ENCODE results near the gene NPRL2.

NPRL2 gene

DNA sequence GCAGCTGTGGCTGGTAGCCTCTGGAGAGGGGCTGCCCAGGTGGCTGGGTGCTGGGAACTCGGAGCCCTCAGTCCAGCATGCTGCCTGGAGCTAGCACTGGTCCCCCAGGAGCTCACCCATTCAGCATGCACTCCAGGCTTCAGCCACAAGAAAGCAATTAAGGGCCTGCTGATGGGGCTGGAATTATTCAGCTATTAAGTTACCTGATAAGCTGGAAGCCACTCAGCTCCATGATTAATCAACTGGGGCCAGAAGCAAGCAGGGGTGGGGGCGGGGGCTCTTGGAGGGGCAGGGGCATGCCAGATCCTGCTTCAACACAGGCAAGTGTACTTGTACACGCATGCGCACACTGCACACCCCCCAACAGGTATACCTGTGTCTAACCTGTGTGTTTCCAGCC, 30.8 kb upstream of the NPRL2 start:
- H3K79me2 ChIP-seq (ENCODE audit: insufficient read depth, low read length), result no peaks in the 10 kb centered on the region
- H3K4me2 ChIP-seq (ENCODE audit: low read depth, low read length, poor library complexity, severe bottlenecking), result no peak overlapping the region
- H2AFZ ChIP-seq (ENCODE audit: low read depth, low read length, severe bottlenecking), result no peak overlapping the region
- no peaks in the 10 kb centered on the region for H3F3A ChIP-seq (ENCODE audit: insufficient read depth)
- no peaks in the 10 kb centered on the region for H4K20me1 ChIP-seq (ENCODE audit: low read depth, low read length)
- H3K36me3 ChIP-seq (ENCODE audit: low read length), result no peaks in the 10 kb centered on the region
- H3K4me3 ChIP-seq (ENCODE audit: insufficient read depth, low read length, poor library complexity, severe bottlenecking), result no peak overlapping the region
- H3K27ac ChIP-seq (ENCODE audit: low read depth, low read length), result no peak overlapping the region
- no peaks in the 10 kb centered on the region for H3K9me2 ChIP-seq (replicated peaks; ENCODE audit: insufficient read depth, low read length)
- no peak for TF ChIP-seq EZH2phosphoT487 (conservative IDR thresholded peaks at IDR 0.05; ENCODE audit: low read length)
- TF ChIP-seq, protein P1, sequence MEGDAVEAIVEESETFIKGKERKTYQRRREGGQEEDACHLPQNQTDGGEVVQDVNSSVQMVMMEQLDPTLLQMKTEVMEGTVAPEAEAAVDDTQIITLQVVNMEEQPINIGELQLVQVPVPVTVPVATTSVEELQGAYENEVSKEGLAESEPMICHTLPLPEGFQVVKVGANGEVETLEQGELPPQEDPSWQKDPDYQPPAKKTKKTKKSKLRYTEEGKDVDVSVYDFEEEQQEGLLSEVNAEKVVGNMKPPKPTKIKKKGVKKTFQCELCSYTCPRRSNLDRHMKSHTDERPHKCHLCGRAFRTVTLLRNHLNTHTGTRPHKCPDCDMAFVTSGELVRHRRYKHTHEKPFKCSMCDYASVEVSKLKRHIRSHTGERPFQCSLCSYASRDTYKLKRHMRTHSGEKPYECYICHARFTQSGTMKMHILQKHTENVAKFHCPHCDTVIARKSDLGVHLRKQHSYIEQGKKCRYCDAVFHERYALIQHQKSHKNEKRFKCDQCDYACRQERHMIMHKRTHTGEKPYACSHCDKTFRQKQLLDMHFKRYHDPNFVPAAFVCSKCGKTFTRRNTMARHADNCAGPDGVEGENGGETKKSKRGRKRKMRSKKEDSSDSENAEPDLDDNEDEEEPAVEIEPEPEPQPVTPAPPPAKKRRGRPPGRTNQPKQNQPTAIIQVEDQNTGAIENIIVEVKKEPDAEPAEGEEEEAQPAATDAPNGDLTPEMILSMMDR (IDR thresholded peaks at IDR 0.05; ENCODE audit: insufficient read depth, low read length, poor library complexity, severe bottlenecking), result no peak
- no peaks in the 10 kb centered on the region for H3K9me3 ChIP-seq (ENCODE audit: insufficient read depth, low read length)
- H3K9ac ChIP-seq (ENCODE audit: low read length), result no peak overlapping the region
- no peaks in the 10 kb centered on the region for H3K27me3 ChIP-seq (ENCODE audit: low read length)

DNA sequence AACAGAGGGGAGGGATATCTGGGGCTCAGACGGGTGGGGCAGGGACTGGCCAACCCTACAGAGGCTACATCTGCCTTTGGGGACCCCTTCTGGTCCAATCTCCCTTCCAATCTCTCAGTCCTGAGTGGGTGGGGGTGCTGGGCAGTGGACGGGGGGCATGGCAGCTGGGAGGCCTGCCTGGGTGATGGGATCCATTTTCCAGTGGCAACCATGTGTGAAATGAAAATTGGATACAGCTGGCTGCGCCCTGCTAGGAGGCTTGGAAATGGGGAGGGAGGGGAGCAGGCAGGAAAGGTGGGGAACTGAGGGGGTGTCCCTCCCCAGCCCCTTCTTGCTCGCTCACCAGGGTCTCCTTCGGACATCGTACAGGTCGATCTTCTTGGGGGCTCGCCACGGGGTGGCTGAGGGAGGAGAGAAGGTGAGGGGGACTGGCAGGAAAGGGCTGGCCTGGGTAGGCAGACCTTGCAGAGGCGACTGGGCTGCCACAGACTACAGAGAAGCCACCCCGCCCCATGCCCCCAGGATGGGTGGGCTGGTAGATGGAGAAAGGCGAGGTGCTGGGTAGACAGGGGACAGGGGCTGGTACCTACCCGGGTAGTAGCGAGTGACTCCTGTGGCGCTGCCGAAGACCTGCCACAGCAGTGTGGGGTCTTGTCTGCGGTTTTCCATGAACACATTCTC, 30.0 kb upstream of the NPRL2 start:
- Histone ChIP-seq H3K9me3 (ENCODE audit: insufficient read depth, low read length) (no peaks in the 10 kb centered on the region), H3K4me2 (ENCODE audit: low read depth, low read length, poor library complexity, severe bottlenecking) (no peak overlapping the region), H2AFZ (ENCODE audit: low read depth, low read length, severe bottlenecking) (no peak overlapping the region), H4K20me1 (ENCODE audit: low read depth, low read length) (no peaks in the 10 kb centered on the region), H3K27me3 (ENCODE audit: low read length) (no peaks in the 10 kb centered on the region), H3K9ac (ENCODE audit: low read length) (no peak overlapping the region), H3K79me2 (ENCODE audit: insufficient read depth, low read length) (no peaks in the 10 kb centered on the region), H3K9me2 (replicated peaks; ENCODE audit: insufficient read depth, low read length) (no peaks in the 10 kb centered on the region), H3F3A (ENCODE audit: insufficient read depth) (no peaks in the 10 kb centered on the region), H3K4me3 (ENCODE audit: insufficient read depth, low read length, poor library complexity, severe bottlenecking) (no peak overlapping the region), H3K27ac (ENCODE audit: low read depth, low read length) (no peak overlapping the region), H3K36me3 (ENCODE audit: low read length) (no peaks in the 10 kb centered on the region)
- no peak for TF ChIP-seq EZH2phosphoT487 (conservative IDR thresholded peaks at IDR 0.05; ENCODE audit: low read length)
- TF ChIP-seq, protein P1 (IDR thresholded peaks at IDR 0.05; ENCODE audit: insufficient read depth, low read length, poor library complexity, severe bottlenecking), result no peak

DNA sequence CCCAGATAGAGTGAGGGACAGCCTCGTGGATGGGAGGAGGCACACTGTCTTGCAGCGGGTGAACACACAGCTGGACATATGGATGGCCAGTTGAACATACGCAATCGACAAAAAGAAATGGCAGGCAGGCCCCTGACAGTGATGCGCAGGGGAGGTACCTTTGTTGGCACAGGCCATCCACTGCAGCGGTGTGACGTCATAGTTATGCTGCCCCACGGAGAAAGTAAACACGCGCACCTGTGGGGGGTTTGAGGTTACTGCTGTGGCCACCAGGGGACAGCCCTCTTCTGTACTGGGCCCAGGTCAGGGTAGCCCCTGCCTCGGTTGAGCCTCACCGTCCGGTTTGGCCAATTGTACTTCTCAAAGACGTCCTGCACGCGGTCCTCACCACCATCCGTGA, 28.2 kb upstream of the NPRL2 start:
- H3K9ac ChIP-seq (ENCODE audit: low read length), result no peak overlapping the region
- no peaks in the 10 kb centered on the region for H3K36me3 ChIP-seq (ENCODE audit: low read length)
- H3K27ac ChIP-seq (ENCODE audit: low read depth, low read length), result no peak overlapping the region
- H3K4me2 ChIP-seq (ENCODE audit: low read depth, low read length, poor library complexity, severe bottlenecking), result no peak overlapping the region
- no peak overlapping the region for H3K4me3 ChIP-seq (ENCODE audit: insufficient read depth, low read length, poor library complexity, severe bottlenecking)
- no peaks in the 10 kb centered on the region for H3K79me2 ChIP-seq (ENCODE audit: insufficient read depth, low read length)
- no peaks in the 10 kb centered on the region for H3F3A ChIP-seq (ENCODE audit: insufficient read depth)
- TF ChIP-seq EZH2phosphoT487 (conservative IDR thresholded peaks at IDR 0.05; ENCODE audit: low read length), result no peak
- TF ChIP-seq, protein P1 (IDR thresholded peaks at IDR 0.05; ENCODE audit: insufficient read depth, low read length, poor library complexity, severe bottlenecking), result no peak
- no peak overlapping the region for H2AFZ ChIP-seq (ENCODE audit: low read depth, low read length, severe bottlenecking)
- H3K9me2 ChIP-seq (replicated peaks; ENCODE audit: insufficient read depth, low read length), result no peaks in the 10 kb centered on the region
- H3K9me3 ChIP-seq (ENCODE audit: insufficient read depth, low read length), result no peaks in the 10 kb centered on the region
- H3K27me3 ChIP-seq (ENCODE audit: low read length), result no peaks in the 10 kb centered on the region
- H4K20me1 ChIP-seq (ENCODE audit: low read depth, low read length), result no peaks in the 10 kb centered on the region

Data from SU-DHL-6 (cell line).